ENCODE measurements around the gene OPN1MW. TPM values are rescaled to one million over a fixed set of nuclear protein-coding genes. Genes with fewer than 3 reads are reported as not detected.
"Not testable (repeated sequence)": the region's sequence is repeated elsewhere in the genome, so short reads cannot be mapped to it uniquely, and the experiment has no call there.

The OPN1MW gene
- total RNA-seq, 1 donor from 2014 or later = not detected

- H3K4me3 ChIP-seq (ENCODE audit: low read depth, low read length); DNase-seq (ENCODE audit: low read depth): not testable (repeated sequence)
These were observed 42.9 kb downstream of the OPN1MW start for GRCh38 chrX:154225292-154225691.

GRCh38 chrX:154226706-154227105, 44.3 kb downstream of the OPN1MW start:
- DNase-seq (ENCODE audit: low read depth); H3K4me3 ChIP-seq (ENCODE audit: low read depth, low read length): not testable (repeated sequence)

- not testable (repeated sequence) for DNase-seq (ENCODE audit: low read depth); H3K4me3 ChIP-seq (ENCODE audit: low read depth, low read length)
These were observed 49.0 kb downstream of the OPN1MW start for GRCh38 chrX:154231443-154231842.

- H3K4me3 ChIP-seq (ENCODE audit: low read depth, low read length); DNase-seq (ENCODE audit: low read depth): not testable (repeated sequence)
These were observed 51.2 kb downstream of the OPN1MW start for GRCh38 chrX:154233620-154234019.

- H3K4me3 ChIP-seq (ENCODE audit: low read depth, low read length); DNase-seq (ENCODE audit: low read depth): not testable (repeated sequence)
These were observed 56.7 kb downstream of the OPN1MW start for GRCh38 chrX:154238939-154239559.

GRCh38 chrX:154239982-154240503, 57.6 kb downstream of the OPN1MW start:
- DNase-seq (ENCODE audit: low read depth); H3K4me3 ChIP-seq (ENCODE audit: low read depth, low read length): not testable (repeated sequence)

Other genes starting within 250 kb of the OPN1MW start
- 88.0 and 171 TPM in 2 replicates for gene NAA10, start 247.6 kb upstream of the OPN1MW start, total RNA-seq
- gene RENBP, start 238.0 kb upstream of the OPN1MW start, total RNA-seq = 0.92 and 1.5 TPM in 2 replicates
- gene HCFC1, start 210.8 kb upstream of the OPN1MW start, total RNA-seq = 59.7 and 61.9 TPM in 2 replicates
- gene TMEM187, start 209.8 kb upstream of the OPN1MW start, total RNA-seq = 2.3 and 4.3 TPM in 2 replicates
- gene IRAK1, start 162.7 kb upstream of the OPN1MW start, total RNA-seq = 131 and 219 TPM in 2 replicates
- 18.1 and 23.4 TPM in 2 replicates for gene MECP2, start 84.9 kb upstream of the OPN1MW start, total RNA-seq
- not detected in 2 replicates for gene OPN1LW, start 38.4 kb upstream of the OPN1MW start, total RNA-seq
- not detected in 2 replicates for gene OPN1MW2, start 37.2 kb downstream of the OPN1MW start, total RNA-seq
- gene OPN1MW3, start 75.0 kb downstream of the OPN1MW start, total RNA-seq = not detected in 2 replicates
- gene TEX28, start 112.5 kb downstream of the OPN1MW start, total RNA-seq = not detected in 2 replicates
- gene TKTL1, start 113.2 kb downstream of the OPN1MW start, total RNA-seq = 0.17 TPM in 1 of 2 replicates, not detected in the other
- 953 and 1,430 TPM in 2 replicates for gene FLNA, start 192.0 kb downstream of the OPN1MW start, total RNA-seq
- gene EMD, start 196.7 kb downstream of the OPN1MW start, total RNA-seq = 50.7 and 63.0 TPM in 2 replicates
- gene RPL10, start 215.8 kb downstream of the OPN1MW start, total RNA-seq = 5,736 and 6,055 TPM in 2 replicates
- gene DNASE1L1, start 226.7 kb downstream of the OPN1MW start, total RNA-seq = 20.7 and 27.7 TPM in 2 replicates
- 33.6 and 55.8 TPM in 2 replicates for gene TAFAZZIN, start 228.9 kb downstream of the OPN1MW start, total RNA-seq
- gene ATP6AP1, start 246.1 kb downstream of the OPN1MW start, total RNA-seq = 28.5 and 55.1 TPM in 2 replicates

Data from epithelial cell of proximal tubule (primary cell).